ENCODE measurements around the gene ARID4B. TPM values are rescaled to one million over a fixed set of nuclear protein-coding genes. Genes with fewer than 3 reads are reported as not detected.

ARID4B gene
- total RNA-seq, 4 donors from 2014 or later = 27.0 to 172 (median 70.8) TPM

GRCh38 chr1:235151033-235151432 lies 176.9 kb downstream of the ARID4B start:
- peaks cover 0 to 87% (median 0%) of the 10 kb centered on the region in 3 donors for H3K36me3 ChIP-seq
- DNase-seq = no peak
- peaks cover 0 to 2% (median 0%) of the 10 kb centered on the region in 4 donors for H3K4me1 ChIP-seq
- no peak overlapping the region for H3K4me3 ChIP-seq
- TF ChIP-seq CTCF (IDR thresholded peaks at IDR 0.05) (no peak), POLR2A (IDR thresholded peaks at IDR 0.05) (no peak)
- H3K9me3 ChIP-seq = no peaks in the 10 kb centered on the region
- no peaks in the 10 kb centered on the region for H3K27me3 ChIP-seq
- no peak overlapping the region for H3K27ac ChIP-seq

GRCh38 chr1:235149824-235150223 lies 178.2 kb downstream of the ARID4B start:
- no peak for DNase-seq
- no peaks in the 10 kb centered on the region for H3K9me3 ChIP-seq
- H3K27ac ChIP-seq = no peak overlapping the region
- TF ChIP-seq CTCF (IDR thresholded peaks at IDR 0.05) (no peak), POLR2A (IDR thresholded peaks at IDR 0.05) (no peak)
- H3K27me3 ChIP-seq = no peaks in the 10 kb centered on the region
- H3K4me3 ChIP-seq = no peak overlapping the region
- peaks cover 0 to 95% (median 0%) of the 10 kb centered on the region in 3 donors for H3K36me3 ChIP-seq
- no peaks in the 10 kb centered on the region for H3K4me1 ChIP-seq

- no peaks in the 10 kb centered on the region for H3K27me3 ChIP-seq
- DNase-seq = no peak
- peaks cover 0 to 97% (median 0%) of the 10 kb centered on the region in 3 donors for H3K36me3 ChIP-seq
- no peaks in the 10 kb centered on the region for H3K4me1 ChIP-seq
- TF ChIP-seq CTCF (IDR thresholded peaks at IDR 0.05) (no peak), POLR2A (IDR thresholded peaks at IDR 0.05) (no peak)
- no peak overlapping the region for H3K4me3 ChIP-seq
- H3K27ac ChIP-seq = no peak overlapping the region
- H3K9me3 ChIP-seq = no peaks in the 10 kb centered on the region
These were observed 180.7 kb downstream of the ARID4B start for GRCh38 chr1:235147269-235147668.

GRCh38 chr1:235145639-235146038 lies 182.3 kb downstream of the ARID4B start:
- TF ChIP-seq CTCF (IDR thresholded peaks at IDR 0.05) = no peak
- no peak for TF ChIP-seq POLR2A (IDR thresholded peaks at IDR 0.05)
- no peaks in the 10 kb centered on the region for H3K9me3 ChIP-seq
- H3K27me3 ChIP-seq = no peaks in the 10 kb centered on the region
- DNase-seq = no peak
- no peak overlapping the region for H3K27ac ChIP-seq
- H3K4me1 ChIP-seq = no peaks in the 10 kb centered on the region
- H3K36me3 ChIP-seq = peaks cover 0 to 97% (median 0%) of the 10 kb centered on the region in 3 donors
- H3K4me3 ChIP-seq = no peak overlapping the region

GRCh38 chr1:235142991-235143390 lies 185.0 kb downstream of the ARID4B start:
- no peak overlapping the region for H3K4me3 ChIP-seq
- peaks cover 0 to 96% (median 0%) of the 10 kb centered on the region in 3 donors for H3K36me3 ChIP-seq

More at GRCh38 chr1:235142991-235143390, 185.0 kb downstream of the ARID4B start:
- no peak for TF ChIP-seq POLR2A (IDR thresholded peaks at IDR 0.05)
- no peak for TF ChIP-seq CTCF (IDR thresholded peaks at IDR 0.05)
- no peak for DNase-seq
- Histone ChIP-seq H3K27ac (no peak overlapping the region), H3K9me3 (no peaks in the 10 kb centered on the region), H3K4me1 (no peaks in the 10 kb centered on the region), H3K27me3 (no peaks in the 10 kb centered on the region)

Measured in Peyer's patch (tissue), 4 donors.